Measurements from ENCODE around the gene HS3ST6. TPM values are rescaled to one million over a fixed set of nuclear protein-coding genes. Genes with fewer than 3 reads are reported as not detected.
"Not testable (repeated sequence)": the region's sequence is repeated elsewhere in the genome, so short reads cannot be mapped to it uniquely, and the experiment has no call there.

The HS3ST6 gene
- total RNA-seq, 4 donors from 2014 or later: not detected

GRCh38 chr16:1890708-1891050 is 27.5 kb downstream of the HS3ST6 start:
- no peak for DNase-seq (ENCODE audit: low spot score)
- ATAC-seq (ENCODE audit: low FRiP score): no peak
- TF ChIP-seq, protein P1, sequence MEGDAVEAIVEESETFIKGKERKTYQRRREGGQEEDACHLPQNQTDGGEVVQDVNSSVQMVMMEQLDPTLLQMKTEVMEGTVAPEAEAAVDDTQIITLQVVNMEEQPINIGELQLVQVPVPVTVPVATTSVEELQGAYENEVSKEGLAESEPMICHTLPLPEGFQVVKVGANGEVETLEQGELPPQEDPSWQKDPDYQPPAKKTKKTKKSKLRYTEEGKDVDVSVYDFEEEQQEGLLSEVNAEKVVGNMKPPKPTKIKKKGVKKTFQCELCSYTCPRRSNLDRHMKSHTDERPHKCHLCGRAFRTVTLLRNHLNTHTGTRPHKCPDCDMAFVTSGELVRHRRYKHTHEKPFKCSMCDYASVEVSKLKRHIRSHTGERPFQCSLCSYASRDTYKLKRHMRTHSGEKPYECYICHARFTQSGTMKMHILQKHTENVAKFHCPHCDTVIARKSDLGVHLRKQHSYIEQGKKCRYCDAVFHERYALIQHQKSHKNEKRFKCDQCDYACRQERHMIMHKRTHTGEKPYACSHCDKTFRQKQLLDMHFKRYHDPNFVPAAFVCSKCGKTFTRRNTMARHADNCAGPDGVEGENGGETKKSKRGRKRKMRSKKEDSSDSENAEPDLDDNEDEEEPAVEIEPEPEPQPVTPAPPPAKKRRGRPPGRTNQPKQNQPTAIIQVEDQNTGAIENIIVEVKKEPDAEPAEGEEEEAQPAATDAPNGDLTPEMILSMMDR (IDR thresholded peaks at IDR 0.05): no peak

- DNase-seq (ENCODE audit: low spot score): no peak
- TF ChIP-seq, protein P1 (IDR thresholded peaks at IDR 0.05): no peak
These were observed 28.0 kb downstream of the HS3ST6 start for GRCh38 chr16:1890024-1890707.

DNA sequence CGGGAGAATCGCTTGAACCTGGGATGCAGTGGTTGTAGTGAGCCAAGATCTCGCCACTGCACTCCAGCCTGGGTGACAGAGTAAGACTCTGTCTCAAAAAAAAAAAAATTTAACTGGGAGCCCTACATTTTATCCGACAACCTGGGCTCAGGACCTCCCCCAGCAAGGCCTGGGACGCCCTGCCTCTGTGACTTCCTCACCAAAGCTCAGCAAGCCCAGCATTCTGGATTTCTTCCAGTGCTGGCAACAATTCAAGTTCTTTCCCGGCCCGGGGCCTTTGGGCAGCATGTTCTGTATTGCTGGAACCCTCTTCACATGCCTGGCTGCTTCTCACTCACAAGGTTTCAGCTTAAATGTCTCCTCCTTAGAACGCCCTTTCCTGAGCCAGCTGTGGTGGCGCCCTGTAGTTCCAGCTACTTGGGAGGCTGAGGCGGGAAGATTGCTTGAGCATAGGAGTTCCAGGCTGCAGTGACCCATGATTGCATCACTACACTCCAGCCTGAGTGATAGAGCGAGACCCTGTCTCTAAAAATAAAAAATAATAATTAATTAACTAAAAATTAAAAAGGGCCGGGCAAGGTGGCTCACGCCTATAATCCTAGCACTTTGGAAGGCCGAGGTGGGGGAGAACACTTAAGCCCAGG is 30.4 kb downstream of the HS3ST6 start:
- DNase-seq (ENCODE audit: low spot score): no peak

More at GRCh38 chr16:1890024-1890707, 28.0 kb downstream of the HS3ST6 start:
- no peak for ATAC-seq (ENCODE audit: low FRiP score)

GRCh38 chr16:1884889-1885288 is 33.3 kb downstream of the HS3ST6 start:
- ATAC-seq (ENCODE audit: low FRiP score) (no peak), DNase-seq (ENCODE audit: low spot score) (no peak)
- TF ChIP-seq, protein P1 (IDR thresholded peaks at IDR 0.05): no peak

More for the DNA sequence above, 30.4 kb downstream of the HS3ST6 start:
- TF ChIP-seq, protein P1 (IDR thresholded peaks at IDR 0.05): no peak
- no peak for ATAC-seq (ENCODE audit: low FRiP score)

DNA sequence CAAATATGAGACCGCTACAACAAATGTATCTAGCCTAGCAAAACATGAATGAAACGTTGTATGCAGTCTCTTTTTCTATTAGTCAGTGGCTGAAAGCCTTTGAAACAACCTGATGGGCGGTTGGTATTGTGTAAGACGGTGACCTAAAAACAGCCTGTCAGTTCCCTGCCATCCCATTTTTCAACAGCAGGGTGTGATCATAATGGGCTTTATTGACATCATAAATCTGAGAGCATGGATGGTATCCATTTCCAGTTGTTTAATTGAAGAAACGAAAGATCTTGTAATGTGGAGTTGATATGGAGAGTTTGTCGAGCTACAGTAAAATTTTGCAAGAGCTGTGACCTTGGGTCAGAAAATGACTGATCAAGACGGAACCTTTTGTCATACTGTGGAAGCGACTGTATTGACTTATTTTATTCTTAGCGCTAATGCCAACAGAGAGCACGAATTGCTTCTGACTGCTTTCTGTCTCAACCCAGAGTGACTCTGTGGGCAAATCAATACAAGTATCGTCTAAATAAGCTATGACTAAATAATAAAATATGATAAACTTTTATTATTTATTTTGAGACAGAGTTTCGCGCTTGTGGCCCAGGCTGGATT is 34.0 kb downstream of the HS3ST6 start:
- TF ChIP-seq, protein P1 (IDR thresholded peaks at IDR 0.05): no peak
- no peak for ATAC-seq (ENCODE audit: low FRiP score)
- DNase-seq (ENCODE audit: low spot score): no peak

GRCh38 chr16:1881172-1881571 is 37.0 kb downstream of the HS3ST6 start:
- not testable (repeated sequence) for ATAC-seq (ENCODE audit: low FRiP score)

DNA sequence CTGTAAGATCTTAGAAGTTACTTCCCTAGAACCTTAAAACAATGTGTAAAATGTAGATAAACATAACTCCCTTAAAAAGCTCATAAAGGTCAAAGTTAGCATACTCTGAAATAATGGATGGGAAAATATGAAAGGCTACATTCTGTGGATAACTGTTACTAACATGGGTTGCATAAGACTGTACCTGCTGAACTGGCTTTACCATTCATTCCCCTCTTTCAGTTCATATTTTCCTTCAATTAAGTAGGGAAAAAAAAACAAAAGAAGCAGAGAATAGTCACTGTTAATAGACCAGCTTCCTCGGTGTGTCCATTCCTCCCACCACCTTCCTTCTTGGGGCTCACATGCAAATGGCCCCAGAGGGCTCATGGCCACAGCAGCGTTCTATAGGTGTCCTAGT is 38.7 kb downstream of the HS3ST6 start:
- ATAC-seq (ENCODE audit: low FRiP score) (no peak), DNase-seq (ENCODE audit: low spot score) (no peak)
- TF ChIP-seq, protein P1 (IDR thresholded peaks at IDR 0.05): no peak

More at GRCh38 chr16:1881172-1881571, 37.0 kb downstream of the HS3ST6 start:
- DNase-seq (ENCODE audit: low spot score): not testable (repeated sequence)
